ENCODE results near the gene CELSR1.

The CELSR1 gene

GRCh38 chr22:46378426-46379065 is 158.9 kb downstream of the CELSR1 start:
- Histone ChIP-seq H3K9me3 (no peaks in the 10 kb centered on the region), H3K27me3 (peaks cover 17% of the 10 kb centered on the region), H3K4me3 (ENCODE audit: low read depth in 1 of 2, low read length in 1 of 2) (no peak overlapping the region), H3K27ac (no peak overlapping the region), H3K36me3 (no peaks in the 10 kb centered on the region), H3K4me1 (ENCODE audit: control insufficient read depth in 1 of 2, insufficient read depth in 1 of 2, low read depth in 1 of 2, low read length in 1 of 2) (no peaks in the 10 kb centered on the region)
- no peak for TF ChIP-seq CTCF (IDR thresholded peaks at IDR 0.05)

GRCh38 chr22:46377525-46378425 is 159.6 kb downstream of the CELSR1 start:
- Histone ChIP-seq H3K4me3 (ENCODE audit: low read depth in 1 of 2, low read length in 1 of 2) (no peak overlapping the region), H3K4me1 (ENCODE audit: control insufficient read depth in 1 of 2, insufficient read depth in 1 of 2, low read depth in 1 of 2, low read length in 1 of 2) (no peaks in the 10 kb centered on the region), H3K36me3 (no peaks in the 10 kb centered on the region), H3K27me3 (peaks cover 24% of the 10 kb centered on the region), H3K9me3 (no peaks in the 10 kb centered on the region), H3K27ac (no peak overlapping the region)
- TF ChIP-seq CTCF (IDR thresholded peaks at IDR 0.05), result no peak

- no peaks in the 10 kb centered on the region for H3K9me3 ChIP-seq
- no peak overlapping the region for H3K27ac ChIP-seq
- TF ChIP-seq CTCF (IDR thresholded peaks at IDR 0.05), result no peak
- H3K27me3 ChIP-seq, result peaks cover 32% of the 10 kb centered on the region
- H3K4me1 ChIP-seq (ENCODE audit: control insufficient read depth in 1 of 2, insufficient read depth in 1 of 2, low read depth in 1 of 2, low read length in 1 of 2), result no peaks in the 10 kb centered on the region
- H3K4me3 ChIP-seq (ENCODE audit: low read depth in 1 of 2, low read length in 1 of 2), result no peak overlapping the region
- no peaks in the 10 kb centered on the region for H3K36me3 ChIP-seq
Observed at GRCh38 chr22:46376908-46377524, 160.4 kb downstream of the CELSR1 start.

GRCh38 chr22:46376111-46376510 is 161.3 kb downstream of the CELSR1 start:
- TF ChIP-seq CTCF (IDR thresholded peaks at IDR 0.05), result no peak
- Histone ChIP-seq H3K36me3 (no peaks in the 10 kb centered on the region), H3K27me3 (peaks cover 33% of the 10 kb centered on the region), H3K27ac (no peak overlapping the region), H3K4me3 (ENCODE audit: low read depth in 1 of 2, low read length in 1 of 2) (no peak overlapping the region), H3K9me3 (no peaks in the 10 kb centered on the region), H3K4me1 (ENCODE audit: control insufficient read depth in 1 of 2, insufficient read depth in 1 of 2, low read depth in 1 of 2, low read length in 1 of 2) (no peaks in the 10 kb centered on the region)

- H3K9me3 ChIP-seq, result no peaks in the 10 kb centered on the region
- peaks cover 39% of the 10 kb centered on the region for H3K27me3 ChIP-seq
- no peak for TF ChIP-seq CTCF (IDR thresholded peaks at IDR 0.05)
- H3K4me1 ChIP-seq (ENCODE audit: control insufficient read depth in 1 of 2, insufficient read depth in 1 of 2, low read depth in 1 of 2, low read length in 1 of 2), result no peaks in the 10 kb centered on the region
- no peak overlapping the region for H3K4me3 ChIP-seq (ENCODE audit: low read depth in 1 of 2, low read length in 1 of 2)
- no peak overlapping the region for H3K27ac ChIP-seq
- no peaks in the 10 kb centered on the region for H3K36me3 ChIP-seq
Observed at GRCh38 chr22:46374663-46375474, 162.6 kb downstream of the CELSR1 start.
